HG03039 (cell line): Measurements from ENCODE around the gene IQCF2.
"Not testable (repeated sequence)": the region's sequence is repeated elsewhere in the genome, so short reads cannot be mapped to it uniquely, and the experiment has no call there.

Experiments
- ATAC-seq: cut with Tn5 transposase; IDR thresholded peaks from one replicate; pipeline ENCODE4 v1.9.1; 2021; ENCODE audit warnings: mild to moderate bottlenecking, moderate library complexity; ENCODE audit not compliant: unreplicated experiment

Gene IQCF2

DNA sequence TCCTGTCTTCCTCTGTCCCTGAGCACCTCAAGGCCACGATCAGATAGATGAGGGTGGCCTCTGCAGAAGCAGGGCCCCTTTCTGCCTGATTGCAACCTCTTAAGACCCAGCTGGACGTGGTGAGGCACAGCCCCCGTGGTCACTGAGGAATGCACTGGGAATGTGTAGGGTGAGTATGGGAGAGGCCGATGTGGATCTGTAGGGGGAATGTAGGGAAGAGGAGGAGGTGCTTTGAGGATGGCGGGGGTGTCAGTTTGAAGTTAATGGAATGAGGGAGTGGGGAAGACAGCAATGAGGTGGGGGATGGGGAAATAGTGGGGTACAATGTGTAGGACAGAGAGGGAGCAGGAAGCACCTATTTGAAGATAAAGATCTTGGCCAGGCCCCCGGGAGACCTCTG lies 14.8 kb downstream of the IQCF2 start:
- ATAC-seq: no peak

DNA sequence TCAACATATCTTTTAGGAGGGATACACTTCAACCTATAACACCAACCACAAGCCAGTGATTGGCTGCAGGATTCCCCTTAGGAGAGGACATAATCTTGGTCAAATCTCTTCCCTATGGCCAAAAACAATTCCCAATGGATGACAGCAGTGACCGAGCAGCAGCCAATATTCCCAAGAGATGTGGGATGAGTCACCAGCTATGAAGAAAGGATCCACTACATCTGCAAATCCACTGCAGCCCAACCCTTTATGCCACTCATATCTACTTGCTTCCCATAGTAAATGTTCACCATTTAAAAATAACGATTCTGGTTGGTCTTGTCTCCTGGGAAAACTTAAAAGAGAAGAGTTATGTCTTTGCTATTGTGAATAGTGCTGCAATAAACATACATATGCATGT lies 18.5 kb downstream of the IQCF2 start:
- ATAC-seq: no peak

DNA sequence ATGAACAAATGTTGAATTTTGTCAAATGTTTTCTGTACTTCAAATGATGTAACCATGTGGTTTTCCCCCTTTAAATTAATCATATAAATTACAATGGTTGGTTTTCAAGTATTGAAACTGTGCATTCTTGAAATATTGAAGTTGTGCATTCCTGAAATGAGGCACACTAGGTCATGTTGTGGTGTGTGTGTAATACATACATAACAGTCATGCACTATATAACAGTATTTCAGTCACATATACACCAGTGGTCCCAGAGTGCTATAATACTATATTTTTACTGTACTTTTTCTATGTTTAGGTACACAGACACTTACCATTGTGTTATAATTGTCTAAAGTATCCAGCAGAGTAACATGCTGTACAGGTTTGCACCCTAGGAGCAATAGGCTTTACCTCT lies 25.0 kb downstream of the IQCF2 start:
- no peak for ATAC-seq

DNA sequence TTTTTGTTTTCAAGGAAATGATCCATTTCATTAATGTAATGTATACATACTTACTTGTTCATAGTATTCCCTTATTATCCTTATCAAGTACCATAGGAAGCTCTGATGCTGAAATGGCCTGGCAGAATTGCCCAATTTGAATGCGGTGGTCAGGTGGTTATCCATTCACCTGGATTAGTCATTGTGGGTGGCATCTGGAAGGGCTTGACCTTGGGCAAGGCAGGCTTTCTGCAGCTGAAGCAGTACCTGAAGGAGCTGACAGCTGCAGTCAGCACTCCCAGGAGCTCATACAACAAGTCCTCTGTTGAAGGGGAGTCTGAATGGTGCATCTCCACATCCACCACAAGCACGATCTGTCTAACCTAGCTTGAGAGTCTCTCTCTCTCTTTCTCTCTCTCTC lies 26.2 kb downstream of the IQCF2 start:
- no peak for ATAC-seq

DNA sequence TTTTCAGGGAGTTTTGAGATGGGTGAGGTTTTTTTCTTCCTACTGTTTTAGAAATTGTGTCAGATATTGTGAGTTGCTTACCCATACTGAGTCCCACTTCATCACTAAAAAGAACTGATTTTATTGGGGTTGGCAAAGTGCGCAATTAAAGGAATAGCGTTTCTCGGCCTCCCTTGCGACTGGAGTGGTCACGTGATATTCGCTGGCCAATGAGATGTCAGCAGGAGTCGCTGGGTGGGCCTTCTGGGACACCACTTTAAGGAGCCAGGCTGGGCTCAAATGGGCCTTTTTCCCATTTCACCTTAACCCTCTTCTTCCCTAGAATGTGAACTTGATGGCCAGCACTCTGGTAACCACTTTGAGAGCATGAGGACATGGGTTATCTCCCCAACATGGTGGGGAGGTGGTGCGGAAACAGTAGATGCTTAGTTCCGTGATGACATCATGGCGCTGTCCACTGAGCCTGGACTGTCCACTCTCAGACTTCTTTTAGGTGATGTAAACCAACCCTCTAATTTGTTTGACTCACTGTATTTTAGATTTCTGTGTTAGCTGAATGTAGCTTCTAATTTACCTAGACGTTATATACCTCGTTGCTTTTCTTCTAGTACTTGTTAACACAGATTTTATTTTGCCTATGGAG lies 27.2 kb downstream of the IQCF2 start:
- no peak for ATAC-seq

DNA sequence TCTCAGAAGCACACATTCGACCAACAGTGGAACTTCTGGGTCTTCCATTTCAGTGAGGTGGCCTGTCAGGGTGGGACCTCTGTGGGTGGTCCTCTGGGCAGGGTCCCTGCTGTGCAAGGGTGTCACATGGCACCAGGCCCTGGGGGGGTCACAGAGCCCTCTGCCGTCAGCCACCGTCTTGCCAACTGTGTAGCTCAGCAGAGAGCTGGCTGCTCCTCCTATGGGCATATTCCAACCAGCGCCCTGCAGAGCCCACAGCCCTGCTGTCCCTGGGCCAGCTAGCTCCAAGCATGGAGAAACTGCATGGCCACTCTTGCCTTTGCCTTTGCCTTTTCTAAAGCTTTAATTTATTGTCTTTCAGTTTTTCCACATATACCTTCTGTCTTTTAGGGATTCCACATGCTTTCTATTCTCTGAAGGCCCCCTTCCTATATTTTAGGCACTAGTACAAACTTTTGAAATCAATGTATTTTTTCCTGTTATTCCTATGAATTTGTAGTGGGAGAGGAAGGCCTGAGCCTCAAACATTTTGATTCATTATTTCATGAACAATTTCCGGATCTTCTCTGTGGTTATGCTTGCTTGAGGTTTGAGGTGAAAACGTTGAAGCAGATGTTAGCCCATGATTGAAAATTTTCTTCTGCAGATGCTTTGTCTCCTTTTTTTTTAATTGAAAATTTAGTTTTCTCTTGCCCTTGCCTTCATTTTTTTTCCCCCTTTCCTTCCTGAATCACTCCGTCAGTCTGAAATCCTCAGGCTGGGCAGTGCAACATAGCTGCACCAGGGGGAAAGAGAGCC lies 30.0 kb downstream of the IQCF2 start:
- ATAC-seq: no peak

DNA sequence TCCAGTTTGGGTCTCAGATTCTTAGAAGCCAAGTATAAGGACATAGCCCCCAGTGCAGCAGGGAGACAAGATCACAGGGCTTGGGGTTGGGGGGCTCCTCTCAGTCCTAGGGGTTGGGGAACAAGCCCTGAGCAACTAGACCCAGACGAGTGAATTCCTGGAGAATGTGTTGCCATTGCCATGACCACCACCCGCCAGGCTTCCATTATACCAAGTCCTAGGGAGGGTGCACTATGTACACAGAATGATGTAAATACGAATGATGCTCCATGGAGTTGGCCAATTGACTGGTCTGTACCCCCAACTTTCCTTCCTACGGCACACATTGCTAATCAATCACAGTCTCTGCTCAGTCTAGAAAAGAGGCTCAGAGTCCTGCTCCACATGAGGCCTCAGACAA lies 33.0 kb downstream of the IQCF2 start:
- ATAC-seq: no peak

DNA sequence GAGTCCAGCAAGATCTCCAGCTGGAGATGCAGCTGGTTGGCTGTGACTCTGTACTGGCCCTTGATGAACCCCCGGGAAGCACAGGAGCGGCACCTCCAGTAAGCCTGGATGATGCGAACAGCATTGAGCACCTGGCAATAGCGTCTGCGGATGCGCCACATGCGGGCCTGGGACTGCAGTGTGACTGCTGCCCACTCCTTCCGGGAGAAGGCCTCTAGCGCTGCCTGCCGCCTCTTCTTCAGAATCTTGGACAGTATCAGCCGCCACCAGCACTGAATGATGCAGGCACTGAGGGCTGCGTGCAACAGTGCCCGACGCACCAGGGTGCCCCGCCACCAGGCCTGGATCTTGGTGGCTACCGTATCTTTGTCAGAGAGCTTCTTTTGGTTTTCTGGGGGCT lies 33.5 kb downstream of the IQCF2 start:
- ATAC-seq: no peak

DNA sequence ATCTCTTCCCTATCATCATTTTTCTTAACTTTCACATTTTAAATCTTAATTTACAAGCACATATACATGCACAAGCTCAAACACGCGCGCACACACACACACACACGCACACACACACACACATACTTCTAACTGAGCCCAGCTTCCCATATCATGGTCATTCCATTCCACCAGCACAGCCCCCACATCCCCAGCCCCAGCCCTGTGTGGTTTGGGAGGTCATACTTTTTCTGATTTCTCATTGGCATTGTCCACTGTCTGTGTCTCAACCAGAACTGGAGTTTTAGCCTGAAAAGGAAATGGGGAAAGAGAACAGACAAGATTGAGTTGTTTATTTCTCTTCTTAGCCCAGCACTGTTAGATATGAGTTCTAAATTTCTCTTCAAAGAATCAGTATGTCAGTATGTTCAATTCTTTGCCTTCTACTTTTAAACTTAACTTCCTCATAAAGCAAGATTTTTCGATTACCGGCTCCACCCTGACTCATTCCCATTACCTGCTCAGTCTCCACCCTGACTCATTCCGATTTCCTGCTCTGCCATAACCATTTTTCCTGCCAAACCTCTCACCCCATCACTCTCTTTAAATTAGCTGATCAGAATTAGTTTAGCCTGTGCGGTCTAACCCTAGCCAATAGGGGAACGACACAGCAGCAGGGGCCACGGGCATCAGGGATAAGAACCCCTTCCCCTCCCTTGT lies 35.3 kb downstream of the IQCF2 start:
- no peak for ATAC-seq

DNA sequence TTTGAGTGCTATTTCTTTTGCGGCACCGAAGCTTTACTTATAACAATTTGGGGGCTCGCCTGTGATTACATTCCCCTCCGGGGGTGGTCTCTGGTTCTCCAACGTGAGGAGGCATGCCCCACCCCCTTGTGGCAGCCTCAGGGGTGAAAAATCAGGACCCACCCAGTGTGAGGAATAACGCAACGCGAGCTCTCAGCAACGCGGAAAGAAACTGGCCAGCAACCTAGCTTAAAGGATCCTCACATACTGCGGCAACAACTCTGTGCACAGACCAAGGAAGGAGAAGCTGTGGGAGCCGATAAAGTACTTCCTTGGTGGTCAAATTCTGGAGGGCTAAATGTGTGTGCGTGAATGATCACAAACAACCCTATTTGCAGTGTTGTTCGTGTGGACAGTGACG lies 36.0 kb downstream of the IQCF2 start:
- ATAC-seq: no peak

DNA sequence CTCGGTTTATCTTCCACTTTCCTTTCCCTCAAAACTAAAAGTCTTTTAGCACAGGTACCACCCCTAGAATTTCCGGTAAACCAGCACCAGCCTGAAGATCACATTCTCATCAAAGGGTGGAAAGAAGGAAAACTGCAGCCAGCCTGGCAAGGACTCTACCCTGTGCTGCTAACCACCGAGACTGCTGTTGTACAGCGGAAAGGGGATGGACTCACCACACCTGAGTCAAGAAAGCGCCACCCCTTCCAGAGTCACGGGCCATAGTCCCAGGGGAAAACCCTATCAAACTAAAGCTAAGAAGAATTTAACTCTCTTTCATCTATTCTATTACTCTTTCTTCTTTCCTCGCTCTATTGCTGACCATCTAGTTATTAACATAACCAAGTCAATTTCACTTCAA lies 38.6 kb downstream of the IQCF2 start:
- not testable (repeated sequence) for ATAC-seq

DNA sequence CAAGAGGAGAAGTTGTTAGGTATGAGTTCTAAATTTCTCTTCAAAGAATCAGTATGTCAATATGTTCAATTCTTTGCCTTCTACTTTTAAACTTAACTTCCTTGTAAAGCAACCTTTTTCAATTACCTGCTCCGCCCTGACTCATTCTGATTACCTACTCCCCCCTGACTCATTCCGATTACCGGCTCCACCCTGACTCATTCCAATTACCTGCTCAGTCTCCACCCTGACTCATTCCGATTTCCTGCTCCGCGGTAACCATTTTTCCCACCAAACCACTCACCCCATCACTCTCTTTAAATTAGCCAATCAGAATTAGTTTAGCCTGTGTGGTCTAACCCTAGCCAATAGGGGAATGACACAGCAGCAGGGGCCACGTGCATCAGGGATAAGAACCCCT lies 40.9 kb downstream of the IQCF2 start:
- ATAC-seq: not testable (repeated sequence)

DNA sequence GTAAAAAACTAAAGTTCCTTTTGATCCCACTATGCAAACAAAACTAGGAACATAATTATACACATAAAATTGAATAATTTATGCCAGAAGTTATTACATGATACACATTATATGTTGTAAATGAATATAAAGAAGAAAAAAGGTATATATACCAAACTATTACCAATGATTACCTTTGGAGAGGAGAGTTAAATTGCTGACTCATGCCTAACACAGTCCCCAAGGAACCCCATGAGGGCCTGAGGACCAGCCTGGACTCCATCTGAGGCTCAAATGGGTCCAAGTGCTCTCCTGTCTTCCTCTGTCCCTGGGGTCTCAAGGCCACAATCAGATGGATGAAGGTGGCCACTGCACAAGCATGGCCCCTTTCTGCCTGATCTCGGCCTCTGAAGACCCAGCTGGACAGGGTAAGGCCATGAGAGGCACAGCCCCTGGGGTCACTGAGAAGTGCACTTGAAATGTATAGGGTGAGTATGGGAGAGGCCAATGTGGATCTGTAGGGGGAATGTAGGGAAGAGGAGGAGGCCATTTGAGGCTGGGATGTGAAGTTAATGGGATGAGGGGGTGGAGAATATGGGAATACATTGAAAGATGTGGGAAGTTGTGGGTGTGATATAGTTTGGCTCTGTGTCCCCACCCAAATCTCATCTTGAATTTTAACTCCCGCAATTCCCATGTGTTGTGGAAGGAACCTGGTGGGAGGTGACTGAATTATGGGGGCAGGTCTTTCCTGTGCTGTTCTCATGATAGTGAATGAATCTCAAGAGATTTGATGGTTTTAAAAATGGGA lies 42.8 kb downstream of the IQCF2 start:
- no peak for ATAC-seq

DNA sequence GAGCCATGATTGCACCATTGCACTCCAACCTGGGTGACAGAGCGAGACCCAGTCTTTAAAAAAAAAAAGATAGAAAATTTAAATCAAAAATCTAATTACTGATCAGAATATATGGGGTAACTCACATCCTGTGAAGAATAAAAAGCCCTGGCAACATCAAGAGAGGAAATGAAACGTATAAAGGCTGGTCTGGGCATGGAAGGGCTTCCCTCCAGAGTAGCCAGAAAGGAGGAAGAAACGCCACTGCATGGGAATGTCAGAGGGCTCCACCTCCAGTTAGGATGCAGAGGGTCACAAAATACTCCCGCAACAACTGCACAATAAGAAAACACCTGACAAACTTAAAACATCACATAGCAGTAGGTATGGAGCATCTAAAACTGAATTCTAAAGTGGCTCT lies 46.6 kb downstream of the IQCF2 start:
- no peak for ATAC-seq
